Neural crest cell (in vitro differentiated cells): ENCODE results near the gene FOXJ2. TPM values are rescaled to one million over a fixed set of nuclear protein-coding genes. Genes with fewer than 3 reads are reported as not detected.
"Not testable (repeated sequence)": the region's sequence is repeated elsewhere in the genome, so short reads cannot be mapped to it uniquely, and the experiment has no call there.

Experiments
- DNase-seq: peaks from one replicate; pipeline ENCODE4 v3.0.0; 2021; ENCODE audit warnings: low read depth, mixed read lengths, low spot score
- H3K27ac Mint-ChIP-seq: one replicate; pipeline ENCODE4 v1.8.0; 2021; ENCODE audit warnings: mild to moderate bottlenecking, mixed read lengths; ENCODE audit not compliant: unreplicated experiment
- H3K27me3 Mint-ChIP-seq: 2 replicates; pipeline ENCODE4 v1.8.0; 2021; ENCODE audit warnings: low read depth, mild to moderate bottlenecking, mixed read lengths
- H3K36me3 Mint-ChIP-seq: 2 replicates; pipeline ENCODE4 v1.8.0; 2021; ENCODE audit warnings: low read depth, mild to moderate bottlenecking, mixed read lengths
- H3K4me1 Mint-ChIP-seq: 2 replicates; pipeline ENCODE4 v1.8.0; 2021; ENCODE audit warnings: mixed read lengths
- H3K4me3 Mint-ChIP-seq: one replicate; pipeline ENCODE4 v1.8.0; 2021; ENCODE audit warnings: mild to moderate bottlenecking, mixed read lengths
- H3K9me3 Mint-ChIP-seq: 2 replicates; pipeline ENCODE4 v1.8.0; 2021; ENCODE audit warnings: mixed read lengths
- total RNA-seq: library from RNA; stranded (reverse); gene quantifications from 2 replicates; pipeline ENCODE4 v1.2.1, GENCODE V29; 2021
- TF ChIP-seq, protein P1 (sequence below): fragments of 200-600 bp; sonication (generic); conservative IDR thresholded peaks from 2 replicates; pipeline ENCODE4 v1.5.0; 2021; ENCODE audit warnings: antibody characterized with exemption, mild to moderate bottlenecking

Gene FOXJ2
- total RNA-seq, 1 donor from 2014 or later = 14.1 TPM

DNA sequence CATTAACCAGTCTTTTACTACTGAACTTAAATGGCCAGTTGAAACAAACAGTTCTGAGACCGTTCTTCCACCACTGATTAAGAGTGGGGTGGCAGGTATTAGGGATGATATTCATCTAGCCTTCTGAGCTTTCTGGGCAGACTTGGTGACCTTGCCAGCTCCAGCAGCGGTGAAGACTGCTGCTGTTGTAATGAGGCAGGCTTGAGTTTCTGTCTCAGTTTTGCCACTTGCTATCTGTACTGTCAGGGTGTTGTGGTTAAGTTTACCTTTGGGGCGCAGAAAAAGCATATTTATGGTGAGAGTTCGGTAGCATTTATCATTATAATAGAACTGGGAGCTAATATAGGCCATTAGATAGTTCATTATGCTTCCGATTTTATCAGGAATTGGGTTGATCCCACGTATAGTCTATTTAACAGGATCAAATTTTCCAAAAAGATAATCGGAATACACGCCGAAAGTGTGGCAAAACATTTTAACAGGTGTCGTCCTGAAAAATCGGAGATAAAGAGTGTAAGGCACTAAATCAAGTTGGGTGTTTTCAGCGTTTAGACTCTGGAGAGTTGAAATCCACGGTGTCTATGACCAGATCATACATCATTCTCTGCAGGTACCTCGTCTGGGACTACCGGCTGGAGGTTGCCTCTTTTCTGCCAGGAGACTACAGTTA is 48.9 kb downstream of the FOXJ2 start:
- H3K27me3 Mint-ChIP-seq = peaks cover 4% of the 10 kb centered on the region
- TF ChIP-seq, protein P1, sequence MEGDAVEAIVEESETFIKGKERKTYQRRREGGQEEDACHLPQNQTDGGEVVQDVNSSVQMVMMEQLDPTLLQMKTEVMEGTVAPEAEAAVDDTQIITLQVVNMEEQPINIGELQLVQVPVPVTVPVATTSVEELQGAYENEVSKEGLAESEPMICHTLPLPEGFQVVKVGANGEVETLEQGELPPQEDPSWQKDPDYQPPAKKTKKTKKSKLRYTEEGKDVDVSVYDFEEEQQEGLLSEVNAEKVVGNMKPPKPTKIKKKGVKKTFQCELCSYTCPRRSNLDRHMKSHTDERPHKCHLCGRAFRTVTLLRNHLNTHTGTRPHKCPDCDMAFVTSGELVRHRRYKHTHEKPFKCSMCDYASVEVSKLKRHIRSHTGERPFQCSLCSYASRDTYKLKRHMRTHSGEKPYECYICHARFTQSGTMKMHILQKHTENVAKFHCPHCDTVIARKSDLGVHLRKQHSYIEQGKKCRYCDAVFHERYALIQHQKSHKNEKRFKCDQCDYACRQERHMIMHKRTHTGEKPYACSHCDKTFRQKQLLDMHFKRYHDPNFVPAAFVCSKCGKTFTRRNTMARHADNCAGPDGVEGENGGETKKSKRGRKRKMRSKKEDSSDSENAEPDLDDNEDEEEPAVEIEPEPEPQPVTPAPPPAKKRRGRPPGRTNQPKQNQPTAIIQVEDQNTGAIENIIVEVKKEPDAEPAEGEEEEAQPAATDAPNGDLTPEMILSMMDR = no peak

DNA sequence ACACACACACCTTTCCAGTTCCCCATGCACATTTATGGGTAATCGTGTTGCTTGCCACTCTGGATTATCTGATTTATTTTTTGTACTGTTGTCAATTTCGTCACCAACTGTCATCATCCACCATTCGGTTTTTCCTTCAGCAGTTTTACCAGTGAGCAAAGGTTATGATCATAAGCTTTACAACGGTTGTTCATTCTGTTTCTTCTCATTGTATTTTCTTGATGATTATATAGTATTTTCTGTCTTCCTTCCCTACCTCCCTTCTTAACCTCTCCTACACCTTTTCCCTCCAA is 50.2 kb downstream of the FOXJ2 start:
- DNase-seq = no peak
- H3K27ac Mint-ChIP-seq = peak overlapping the region; percentile 91
- no peaks in the 10 kb centered on the region for H3K9me3 Mint-ChIP-seq
- TF ChIP-seq, protein P1 = no peak
- H3K27me3 Mint-ChIP-seq = peaks cover 4% of the 10 kb centered on the region
- peaks cover 22% of the 10 kb centered on the region for H3K4me1 Mint-ChIP-seq
- peak overlapping the region; percentile 95 for H3K4me3 Mint-ChIP-seq
- H3K36me3 Mint-ChIP-seq = peaks cover 2% of the 10 kb centered on the region

More for the DNA sequence above, 48.9 kb downstream of the FOXJ2 start:
- H3K27ac Mint-ChIP-seq = peak overlapping the region; percentile 91
- H3K4me1 Mint-ChIP-seq = peaks cover 22% of the 10 kb centered on the region
- H3K9me3 Mint-ChIP-seq = no peaks in the 10 kb centered on the region
- H3K36me3 Mint-ChIP-seq = peaks cover 2% of the 10 kb centered on the region
- H3K4me3 Mint-ChIP-seq = peak overlapping the region; percentile 95
- no peak for DNase-seq

DNA sequence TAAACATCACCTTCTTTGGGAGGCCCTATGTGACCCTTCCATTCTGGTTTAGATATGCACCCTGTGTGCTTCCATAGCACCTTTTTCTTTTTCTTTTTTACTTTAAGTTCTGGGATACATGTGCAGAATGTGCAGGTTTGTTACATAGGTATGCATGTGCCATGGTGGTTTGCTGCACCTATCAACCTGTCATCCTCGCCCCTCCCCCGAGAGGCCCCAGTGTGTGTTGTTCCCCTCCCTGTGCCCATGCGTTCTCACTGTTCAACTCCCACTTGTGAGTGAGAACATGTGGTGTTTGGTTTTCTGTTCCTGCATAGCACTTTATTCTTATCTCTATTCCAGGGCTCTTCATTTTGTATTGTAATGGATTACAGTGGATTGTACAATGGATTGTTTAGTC is 51.8 kb downstream of the FOXJ2 start:
- peak overlapping the region; percentile 95 for H3K4me3 Mint-ChIP-seq
- not testable (repeated sequence) for H3K9me3 Mint-ChIP-seq, H3K27me3 Mint-ChIP-seq, H3K36me3 Mint-ChIP-seq, DNase-seq
- H3K27ac Mint-ChIP-seq = peak overlapping the region; percentile 57
- H3K4me1 Mint-ChIP-seq = peaks cover 22% of the 10 kb centered on the region

DNA sequence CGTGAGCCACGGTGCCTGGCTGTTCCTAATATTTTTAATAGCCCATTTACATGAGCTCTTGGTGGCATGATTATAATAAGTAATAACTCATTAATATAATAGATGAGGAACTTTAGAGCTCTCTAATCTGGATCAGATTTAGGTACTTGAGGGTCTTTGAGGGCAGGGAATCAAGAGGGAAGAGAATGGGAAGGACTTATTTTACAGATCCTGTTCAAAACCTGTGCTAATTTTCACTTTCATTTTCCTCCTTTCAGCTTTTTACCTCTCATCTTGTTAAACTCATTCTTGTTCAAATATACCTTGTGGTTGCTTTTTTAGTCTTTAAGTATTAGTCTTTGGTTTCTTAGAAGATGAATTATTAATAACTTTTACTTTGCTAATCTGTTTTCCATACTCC is 55.1 kb downstream of the FOXJ2 start:
- H3K36me3 Mint-ChIP-seq = peaks cover 5% of the 10 kb centered on the region
- H3K4me1 Mint-ChIP-seq = peaks cover 15% of the 10 kb centered on the region
- H3K4me3 Mint-ChIP-seq = no peak overlapping the region
- H3K27ac Mint-ChIP-seq = no peak overlapping the region
- DNase-seq = no peak
- no peaks in the 10 kb centered on the region for H3K9me3 Mint-ChIP-seq
- H3K27me3 Mint-ChIP-seq = no peaks in the 10 kb centered on the region
- TF ChIP-seq, protein P1 = no peak

DNA sequence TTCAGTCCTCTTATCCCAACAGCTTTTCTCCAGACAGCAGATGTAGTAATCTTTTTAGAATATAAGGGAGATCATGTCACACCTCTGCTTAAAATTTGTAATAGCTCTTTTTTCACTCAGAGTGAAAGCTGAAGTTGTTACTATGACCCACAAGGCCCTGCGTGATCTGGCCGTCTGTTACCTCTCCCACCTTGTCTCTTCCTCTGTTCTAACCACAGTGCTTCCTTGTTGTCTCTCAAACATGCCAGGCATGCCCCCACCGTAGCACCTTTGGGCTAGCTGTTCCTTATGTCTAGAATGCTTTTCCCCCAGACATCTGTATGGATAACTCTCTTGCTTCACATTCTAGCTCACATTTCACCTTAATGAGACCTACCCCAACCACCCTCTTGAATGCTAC is 56.1 kb downstream of the FOXJ2 start:
- Mint-ChIP-seq H3K27me3 (no peaks in the 10 kb centered on the region), H3K27ac (no peak overlapping the region), H3K4me1 (peaks cover 9% of the 10 kb centered on the region), H3K4me3 (peak overlapping the region; percentile 5), H3K36me3 (peaks cover 8% of the 10 kb centered on the region), H3K9me3 (no peaks in the 10 kb centered on the region)
- TF ChIP-seq, protein P1 = no peak
- no peak for DNase-seq

DNA sequence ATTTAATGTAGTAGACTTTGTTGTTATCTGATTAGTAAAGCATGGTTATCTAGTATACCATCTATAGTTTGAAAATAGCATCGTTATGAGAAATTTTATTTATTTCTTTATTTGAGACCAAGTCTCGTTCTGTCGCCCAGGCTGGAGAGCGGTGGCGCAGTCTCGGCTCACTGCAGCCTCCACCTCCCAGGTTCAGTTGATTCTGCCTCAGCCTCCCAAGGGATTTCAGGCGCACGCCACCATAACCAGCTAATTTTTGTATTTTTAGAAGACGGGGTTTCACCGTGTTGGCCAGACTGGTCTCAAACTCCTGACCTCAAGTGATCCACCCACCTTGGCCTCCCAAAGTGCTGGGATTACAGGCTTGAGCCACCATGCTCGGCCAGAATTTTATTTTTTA is 56.8 kb downstream of the FOXJ2 start:
- H3K27me3 Mint-ChIP-seq, H3K9me3 Mint-ChIP-seq, H3K4me1 Mint-ChIP-seq, H3K4me3 Mint-ChIP-seq, H3K36me3 Mint-ChIP-seq, H3K27ac Mint-ChIP-seq, DNase-seq: not testable (repeated sequence)
